Measurements from ENCODE around the gene GTF3C5.
"Not testable (repeated sequence)": the region's sequence is repeated elsewhere in the genome, so short reads cannot be mapped to it uniquely, and the experiment has no call there.

Gene GTF3C5

GRCh38 chr9:133031496-133031911 lies 707 bp downstream of the GTF3C5 start:
- no peak for DNase-seq

GRCh38 chr9:133032171-133032570 lies 1.4 kb downstream of the GTF3C5 start:
- DNase-seq, result no peak

GRCh38 chr9:133035669-133036068 lies 4.9 kb downstream of the GTF3C5 start:
- no peak for DNase-seq

GRCh38 chr9:133037775-133038515 lies 7.1 kb downstream of the GTF3C5 start:
- no peak for DNase-seq

- not testable (repeated sequence) for DNase-seq
Measured at GRCh38 chr9:133040892-133041479, 10.2 kb downstream of the GTF3C5 start.

- no peak for DNase-seq
Measured at GRCh38 chr9:133041958-133042357, 11.2 kb downstream of the GTF3C5 start.

- DNase-seq, result no peak
Measured at GRCh38 chr9:133042676-133043075, 11.9 kb downstream of the GTF3C5 start.

GRCh38 chr9:133043449-133044035 lies 12.7 kb downstream of the GTF3C5 start:
- DNase-seq, result no peak

- no peak for DNase-seq
Measured at GRCh38 chr9:133044125-133044524, 13.3 kb downstream of the GTF3C5 start.

GRCh38 chr9:133044661-133045060 lies 13.9 kb downstream of the GTF3C5 start:
- no peak for DNase-seq

GRCh38 chr9:133045132-133045531 lies 14.3 kb downstream of the GTF3C5 start:
- no peak for DNase-seq

- no peak for DNase-seq
Measured at GRCh38 chr9:133046196-133046899, 15.6 kb downstream of the GTF3C5 start.

GRCh38 chr9:133046900-133047295 lies 16.1 kb downstream of the GTF3C5 start:
- DNase-seq, result no peak

GRCh38 chr9:133048595-133048994 lies 17.8 kb downstream of the GTF3C5 start:
- no peak for DNase-seq

- DNase-seq, result no peak
Measured at GRCh38 chr9:133049043-133049442, 18.2 kb downstream of the GTF3C5 start.

GRCh38 chr9:133050142-133050541 lies 19.3 kb downstream of the GTF3C5 start:
- no peak for DNase-seq

- no peak for DNase-seq
Measured at GRCh38 chr9:133050781-133051180, 20.0 kb downstream of the GTF3C5 start.

- no peak for DNase-seq
Measured at GRCh38 chr9:133051281-133051900, 20.6 kb downstream of the GTF3C5 start.

- no peak for DNase-seq
Measured at GRCh38 chr9:133051966-133052539, 21.3 kb downstream of the GTF3C5 start.

- DNase-seq, result no peak
Measured at GRCh38 chr9:133054194-133054890, 23.5 kb downstream of the GTF3C5 start.

GRCh38 chr9:133054966-133055365 lies 24.2 kb downstream of the GTF3C5 start:
- DNase-seq, result no peak

GRCh38 chr9:133055788-133056420 lies 25.1 kb downstream of the GTF3C5 start:
- no peak for DNase-seq

Measured in effector CD4-positive, alpha-beta T cell (primary cell).